ENCODE results near the gene SH3GL2. TPM values are rescaled to one million over a fixed set of nuclear protein-coding genes. Genes with fewer than 3 reads are reported as not detected.

The SH3GL2 gene
- total RNA-seq, 5 donors from 2014 or later (not counting 1 experiment from before 2014, with no cell fraction given) = not detected

- H3K9me3 Mint-ChIP-seq = peaks cover 0 to 14% (median 4%) of the 10 kb centered on the region in 3 donors
- Histone ChIP-seq H3K4me1 (ENCODE audit: control insufficient read depth in 1 of 2, extremely low read depth in 1 of 2, insufficient read depth in 2 of 2, low read length in 2 of 2) (no peaks in the 10 kb centered on the region), H3K36me3 (ENCODE audit: control insufficient read depth in 2 of 2, extremely low read depth in 1 of 2, insufficient read depth in 1 of 2, low read length in 1 of 2) (no peaks in the 10 kb centered on the region), H3K9me3 (no peaks in the 10 kb centered on the region), H3K27ac (ENCODE audit: low read length) (no peak overlapping the region), H3K4me3 (ENCODE audit: control insufficient read depth in 1 of 2, extremely low read depth in 1 of 2, low read length in 1 of 2) (no peak overlapping the region), H3K27me3 (replicated peaks in 1 of 2; ENCODE audit: control insufficient read depth in 2 of 2, extremely low read depth in 1 of 2, insufficient read depth in 2 of 2, low read length in 1 of 2) (no peaks in the 10 kb centered on the region)
- no peaks in the 10 kb centered on the region for H3K27me3 Mint-ChIP-seq
- CTCF ChIA-PET = no interaction called here
- ATAC-seq (replicated peaks in 1 of 4) (no peak), DNase-seq (no peak)
- 83% methylated on average over 1 of the region's 4 CpGs for WGBS (ENCODE audit: insufficient coverage)
- no peak overlapping the region for H3K27ac Mint-ChIP-seq
- no peaks in the 10 kb centered on the region for H3K4me1 Mint-ChIP-seq
- POLR2A ChIA-PET = no interaction called here
- no peaks in the 10 kb centered on the region for H3K36me3 Mint-ChIP-seq
- H3K4me3 Mint-ChIP-seq = no peak overlapping the region
These were observed 75.1 kb downstream of the SH3GL2 start for GRCh38 chr9:17653947-17654465.

GRCh38 chr9:17656889-17657288, 78.0 kb downstream of the SH3GL2 start:
- ChIA-PET CTCF (no interaction called here), POLR2A (no interaction called here)
- Histone ChIP-seq H3K36me3 (ENCODE audit: control insufficient read depth in 2 of 2, extremely low read depth in 1 of 2, insufficient read depth in 1 of 2, low read length in 1 of 2) (no peaks in the 10 kb centered on the region), H3K27me3 (replicated peaks in 1 of 2; ENCODE audit: control insufficient read depth in 2 of 2, extremely low read depth in 1 of 2, insufficient read depth in 2 of 2, low read length in 1 of 2) (no peaks in the 10 kb centered on the region), H3K27ac (ENCODE audit: low read length) (no peak overlapping the region), H3K4me3 (ENCODE audit: control insufficient read depth in 1 of 2, extremely low read depth in 1 of 2, low read length in 1 of 2) (no peak overlapping the region), H3K4me1 (ENCODE audit: control insufficient read depth in 1 of 2, extremely low read depth in 1 of 2, insufficient read depth in 2 of 2, low read length in 2 of 2) (no peaks in the 10 kb centered on the region), H3K9me3 (no peaks in the 10 kb centered on the region)
- Mint-ChIP-seq H3K9me3 (peaks cover 3 to 10% (median 4%) of the 10 kb centered on the region in 3 donors), H3K4me1 (no peaks in the 10 kb centered on the region), H3K36me3 (no peaks in the 10 kb centered on the region), H3K4me3 (no peak overlapping the region), H3K27me3 (no peaks in the 10 kb centered on the region), H3K27ac (no peak overlapping the region)
- ATAC-seq (replicated peaks in 1 of 4) (no peak), DNase-seq (no peak)
- no CpG with 5 or more reads among the region's 1 CpG for WGBS (ENCODE audit: insufficient coverage)

- ATAC-seq (replicated peaks in 1 of 4) (no peak), DNase-seq (no peak)
- WGBS (ENCODE audit: insufficient coverage) = no CpG with 5 or more reads among the region's 2 CpGs
- H3K4me3 ChIP-seq (ENCODE audit: control insufficient read depth in 1 of 2, extremely low read depth in 1 of 2, low read length in 1 of 2) = no peak overlapping the region
- no peaks in the 10 kb centered on the region for H3K27me3 Mint-ChIP-seq
- no peaks in the 10 kb centered on the region for H3K27me3 ChIP-seq (replicated peaks in 1 of 2; ENCODE audit: control insufficient read depth in 2 of 2, extremely low read depth in 1 of 2, insufficient read depth in 2 of 2, low read length in 1 of 2)
- no peaks in the 10 kb centered on the region for H3K4me1 ChIP-seq (ENCODE audit: control insufficient read depth in 1 of 2, extremely low read depth in 1 of 2, insufficient read depth in 2 of 2, low read length in 2 of 2)
- H3K9me3 Mint-ChIP-seq = peaks cover 3 to 10% (median 4%) of the 10 kb centered on the region in 3 donors
- ChIA-PET CTCF (no interaction called here), POLR2A (no interaction called here)
- H3K36me3 ChIP-seq (ENCODE audit: control insufficient read depth in 2 of 2, extremely low read depth in 1 of 2, insufficient read depth in 1 of 2, low read length in 1 of 2) = no peaks in the 10 kb centered on the region
- H3K4me3 Mint-ChIP-seq = no peak overlapping the region
- no peak overlapping the region for H3K27ac Mint-ChIP-seq
- H3K9me3 ChIP-seq = no peaks in the 10 kb centered on the region
- H3K27ac ChIP-seq (ENCODE audit: low read length) = no peak overlapping the region
- H3K36me3 Mint-ChIP-seq = no peaks in the 10 kb centered on the region
- no peaks in the 10 kb centered on the region for H3K4me1 Mint-ChIP-seq
These were observed 79.4 kb downstream of the SH3GL2 start for GRCh38 chr9:17658237-17658636.

GRCh38 chr9:17660158-17660557, 81.3 kb downstream of the SH3GL2 start:
- ChIA-PET CTCF (no interaction called here), POLR2A (no interaction called here)
- H3K27ac Mint-ChIP-seq = no peak overlapping the region
- H3K4me3 Mint-ChIP-seq = no peak overlapping the region
- no peak overlapping the region for H3K27ac ChIP-seq (ENCODE audit: low read length)
- H3K27me3 Mint-ChIP-seq = no peaks in the 10 kb centered on the region
- H3K4me3 ChIP-seq (ENCODE audit: control insufficient read depth in 1 of 2, extremely low read depth in 1 of 2, low read length in 1 of 2) = no peak overlapping the region
- H3K9me3 Mint-ChIP-seq = peaks cover 0 to 4% (median 3%) of the 10 kb centered on the region in 3 donors
- H3K9me3 ChIP-seq = no peaks in the 10 kb centered on the region
- H3K27me3 ChIP-seq (replicated peaks in 1 of 2; ENCODE audit: control insufficient read depth in 2 of 2, extremely low read depth in 1 of 2, insufficient read depth in 2 of 2, low read length in 1 of 2) = no peaks in the 10 kb centered on the region
- WGBS (ENCODE audit: insufficient coverage) = 100% methylated on average over 1 of the region's 3 CpGs
- no peaks in the 10 kb centered on the region for H3K36me3 ChIP-seq (ENCODE audit: control insufficient read depth in 2 of 2, extremely low read depth in 1 of 2, insufficient read depth in 1 of 2, low read length in 1 of 2)
- H3K36me3 Mint-ChIP-seq = no peaks in the 10 kb centered on the region
- ATAC-seq (replicated peaks in 1 of 4) (no peak), DNase-seq (no peak)
- H3K4me1 Mint-ChIP-seq = no peaks in the 10 kb centered on the region
- H3K4me1 ChIP-seq (ENCODE audit: control insufficient read depth in 1 of 2, extremely low read depth in 1 of 2, insufficient read depth in 2 of 2, low read length in 2 of 2) = no peaks in the 10 kb centered on the region

GRCh38 chr9:17665450-17665849, 86.6 kb downstream of the SH3GL2 start:
- Histone ChIP-seq H3K27me3 (replicated peaks in 1 of 2; ENCODE audit: control insufficient read depth in 2 of 2, extremely low read depth in 1 of 2, insufficient read depth in 2 of 2, low read length in 1 of 2) (no peaks in the 10 kb centered on the region), H3K4me3 (ENCODE audit: control insufficient read depth in 1 of 2, extremely low read depth in 1 of 2, low read length in 1 of 2) (no peak overlapping the region), H3K36me3 (ENCODE audit: control insufficient read depth in 2 of 2, extremely low read depth in 1 of 2, insufficient read depth in 1 of 2, low read length in 1 of 2) (no peaks in the 10 kb centered on the region), H3K4me1 (ENCODE audit: control insufficient read depth in 1 of 2, extremely low read depth in 1 of 2, insufficient read depth in 2 of 2, low read length in 2 of 2) (no peaks in the 10 kb centered on the region), H3K9me3 (no peaks in the 10 kb centered on the region), H3K27ac (ENCODE audit: low read length) (no peak overlapping the region)
- H3K36me3 Mint-ChIP-seq = no peaks in the 10 kb centered on the region
- no CpG with 5 or more reads among the region's 3 CpGs for WGBS (ENCODE audit: insufficient coverage)
- DNase-seq (no peak), ATAC-seq (replicated peaks in 1 of 4) (no peak)
- POLR2A ChIA-PET = no interaction called here
- peaks cover 2 to 10% (median 6%) of the 10 kb centered on the region in 3 donors for H3K9me3 Mint-ChIP-seq
- CTCF ChIA-PET = no interaction called here
- no peaks in the 10 kb centered on the region for H3K27me3 Mint-ChIP-seq
- H3K4me3 Mint-ChIP-seq = no peak overlapping the region
- H3K27ac Mint-ChIP-seq = no peak overlapping the region
- H3K4me1 Mint-ChIP-seq = no peaks in the 10 kb centered on the region

GRCh38 chr9:17669206-17669605, 90.3 kb downstream of the SH3GL2 start:
- H3K4me1 Mint-ChIP-seq = no peaks in the 10 kb centered on the region
- Histone ChIP-seq H3K4me3 (ENCODE audit: control insufficient read depth in 1 of 2, extremely low read depth in 1 of 2, low read length in 1 of 2) (no peak overlapping the region), H3K36me3 (ENCODE audit: control insufficient read depth in 2 of 2, extremely low read depth in 1 of 2, insufficient read depth in 1 of 2, low read length in 1 of 2) (no peaks in the 10 kb centered on the region), H3K27ac (ENCODE audit: low read length) (no peak overlapping the region), H3K9me3 (no peaks in the 10 kb centered on the region), H3K27me3 (replicated peaks in 1 of 2; ENCODE audit: control insufficient read depth in 2 of 2, extremely low read depth in 1 of 2, insufficient read depth in 2 of 2, low read length in 1 of 2) (no peaks in the 10 kb centered on the region), H3K4me1 (ENCODE audit: control insufficient read depth in 1 of 2, extremely low read depth in 1 of 2, insufficient read depth in 2 of 2, low read length in 2 of 2) (no peaks in the 10 kb centered on the region)
- no peaks in the 10 kb centered on the region for H3K27me3 Mint-ChIP-seq
- no CpG with 5 or more reads among the region's 4 CpGs for WGBS (ENCODE audit: insufficient coverage)
- no peaks in the 10 kb centered on the region for H3K36me3 Mint-ChIP-seq
- no peak overlapping the region for H3K27ac Mint-ChIP-seq
- ChIA-PET CTCF (no interaction called here), POLR2A (no interaction called here)
- no peak overlapping the region for H3K4me3 Mint-ChIP-seq
- DNase-seq = no peak
- peaks cover 9 to 18% (median 12%) of the 10 kb centered on the region in 3 donors for H3K9me3 Mint-ChIP-seq
- no peak for ATAC-seq (replicated peaks in 1 of 4)

- no peaks in the 10 kb centered on the region for H3K36me3 Mint-ChIP-seq
- ChIA-PET CTCF (no interaction called here), POLR2A (no interaction called here)
- ATAC-seq (replicated peaks in 1 of 4) (no peak), DNase-seq (no peak)
- Histone ChIP-seq H3K4me1 (ENCODE audit: control insufficient read depth in 1 of 2, extremely low read depth in 1 of 2, insufficient read depth in 2 of 2, low read length in 2 of 2) (no peaks in the 10 kb centered on the region), H3K4me3 (ENCODE audit: control insufficient read depth in 1 of 2, extremely low read depth in 1 of 2, low read length in 1 of 2) (no peak overlapping the region), H3K27me3 (replicated peaks in 1 of 2; ENCODE audit: control insufficient read depth in 2 of 2, extremely low read depth in 1 of 2, insufficient read depth in 2 of 2, low read length in 1 of 2) (no peaks in the 10 kb centered on the region), H3K36me3 (ENCODE audit: control insufficient read depth in 2 of 2, extremely low read depth in 1 of 2, insufficient read depth in 1 of 2, low read length in 1 of 2) (no peaks in the 10 kb centered on the region), H3K27ac (ENCODE audit: low read length) (no peak overlapping the region), H3K9me3 (no peaks in the 10 kb centered on the region)
- H3K9me3 Mint-ChIP-seq = peaks cover 15 to 29% (median 19%) of the 10 kb centered on the region in 3 donors
- no peak overlapping the region for H3K4me3 Mint-ChIP-seq
- H3K27ac Mint-ChIP-seq = no peak overlapping the region
- no CpG with 5 or more reads among the region's 2 CpGs for WGBS (ENCODE audit: insufficient coverage)
- H3K4me1 Mint-ChIP-seq = no peaks in the 10 kb centered on the region
- peaks cover 0 to 4% of the 10 kb centered on the region in 2 donors for H3K27me3 Mint-ChIP-seq
These were observed 103.8 kb downstream of the SH3GL2 start for GRCh38 chr9:17682684-17683083.

Measured in T-cell (primary cell).